Mammary epithelial cell (primary cell): ENCODE measurements around the gene SLCO4A1.

Source experiments
- EZH2 ChIP-seq: IDR thresholded peaks from 2 replicates; pipeline ENCODE4 v1.6.1; 2012; ENCODE audit warnings: low read length, inconsistent platforms, borderline replicate concordance
- TF ChIP-seq, protein P1 (sequence below), 2 donors: IDR thresholded peaks in 1 of 2; conservative IDR thresholded peaks in 1 of 2; 2 replicates each; pipeline ENCODE4 v1.5.1; 2011 to 2012; ENCODE audit warnings: inconsistent platforms in 2 of 2, low read length in 2 of 2, mild to moderate bottlenecking in 2 of 2, control low read depth in 1 of 2, low read depth in 1 of 2; ENCODE audit not compliant: insufficient read depth in 1 of 2; ENCODE audit errors: extremely low read depth in 1 of 2

DNA sequence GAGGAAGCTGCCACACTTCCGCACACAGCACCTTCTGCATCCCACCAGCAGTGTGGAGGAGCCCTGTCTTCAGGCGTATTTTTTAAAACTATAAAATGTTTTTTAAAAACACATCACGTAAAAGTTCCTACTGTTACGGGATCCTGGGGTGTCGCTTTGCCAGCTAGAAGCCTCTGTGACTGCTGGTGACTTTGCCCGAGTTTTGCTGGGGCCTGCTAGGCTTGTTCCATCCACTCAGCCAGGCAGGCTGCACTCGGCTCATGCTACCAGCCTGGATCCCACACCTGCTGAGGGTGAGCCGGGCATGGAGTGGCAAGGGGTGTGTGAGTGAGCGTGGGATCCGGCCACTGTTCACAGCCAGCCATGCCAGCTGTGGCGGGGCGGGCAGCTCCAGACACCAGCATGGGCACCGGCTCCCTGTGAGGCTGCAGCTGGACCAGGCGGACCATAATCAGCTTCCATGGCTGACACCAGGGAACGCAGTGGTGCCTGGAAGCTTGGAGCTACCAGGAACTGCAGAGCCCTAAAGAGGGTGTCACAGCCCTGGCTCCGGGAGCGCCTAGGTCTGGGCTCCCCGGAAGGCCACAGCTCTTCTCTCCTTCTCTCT, 12.3 kb upstream of the SLCO4A1 start:
- TF ChIP-seq, protein P1, sequence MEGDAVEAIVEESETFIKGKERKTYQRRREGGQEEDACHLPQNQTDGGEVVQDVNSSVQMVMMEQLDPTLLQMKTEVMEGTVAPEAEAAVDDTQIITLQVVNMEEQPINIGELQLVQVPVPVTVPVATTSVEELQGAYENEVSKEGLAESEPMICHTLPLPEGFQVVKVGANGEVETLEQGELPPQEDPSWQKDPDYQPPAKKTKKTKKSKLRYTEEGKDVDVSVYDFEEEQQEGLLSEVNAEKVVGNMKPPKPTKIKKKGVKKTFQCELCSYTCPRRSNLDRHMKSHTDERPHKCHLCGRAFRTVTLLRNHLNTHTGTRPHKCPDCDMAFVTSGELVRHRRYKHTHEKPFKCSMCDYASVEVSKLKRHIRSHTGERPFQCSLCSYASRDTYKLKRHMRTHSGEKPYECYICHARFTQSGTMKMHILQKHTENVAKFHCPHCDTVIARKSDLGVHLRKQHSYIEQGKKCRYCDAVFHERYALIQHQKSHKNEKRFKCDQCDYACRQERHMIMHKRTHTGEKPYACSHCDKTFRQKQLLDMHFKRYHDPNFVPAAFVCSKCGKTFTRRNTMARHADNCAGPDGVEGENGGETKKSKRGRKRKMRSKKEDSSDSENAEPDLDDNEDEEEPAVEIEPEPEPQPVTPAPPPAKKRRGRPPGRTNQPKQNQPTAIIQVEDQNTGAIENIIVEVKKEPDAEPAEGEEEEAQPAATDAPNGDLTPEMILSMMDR (conservative IDR thresholded peaks at IDR 0.05 in 1 of 2, IDR thresholded peaks at IDR 0.05 in 1 of 2; ENCODE audit: extremely low read depth in 1 of 2, insufficient read depth in 1 of 2, low read depth in 1 of 2, low read length in 2 of 2) = no peak
- TF ChIP-seq EZH2 = no peak
